ENCODE measurements around the gene RPS26. TPM values are rescaled to one million over a fixed set of nuclear protein-coding genes. Genes with fewer than 3 reads are reported as not detected.

RPS26 gene
- total RNA-seq, 5 donors from 2014 or later (not counting 1 experiment from before 2014, with no cell fraction given): 30.3 to 141 (median 49.9) TPM

- peak overlapping the region; percentile 69 to 70 for H3K4me3 ChIP-seq (ENCODE audit: control insufficient read depth in 1 of 2, extremely low read depth in 1 of 2, low read length in 1 of 2)
- peaks cover 3 to 48% of the 10 kb centered on the region in 2 experiments for H3K27me3 ChIP-seq (replicated peaks in 1 of 2; ENCODE audit: control insufficient read depth in 2 of 2, extremely low read depth in 1 of 2, insufficient read depth in 2 of 2, low read length in 1 of 2)
- Mint-ChIP-seq H3K9me3 (no peaks in the 10 kb centered on the region), H3K27ac (no peak overlapping the region), H3K4me3 (peak overlapping the region; percentile 79 to 82 (median 80)), H3K27me3 (peaks cover 0 to 11% of the 10 kb centered on the region in 2 donors), H3K36me3 (no peaks in the 10 kb centered on the region), H3K4me1 (peaks cover 7 to 18% (median 9%) of the 10 kb centered on the region in 3 donors)
- CTCF ChIA-PET: no interaction called here
- no peaks in the 10 kb centered on the region for H3K36me3 ChIP-seq (ENCODE audit: control insufficient read depth in 2 of 2, extremely low read depth in 1 of 2, insufficient read depth in 1 of 2, low read length in 1 of 2)
- ATAC-seq (replicated peaks in 1 of 4) (peak; percentile 59 to 74 (median 60)), DNase-seq (peak in 33 of 35 experiments; percentile 16 to 63 (median 34))
- WGBS (ENCODE audit: insufficient coverage): 13% methylated on average over 30 of the region's 50 CpGs
- H3K27ac ChIP-seq (ENCODE audit: low read length): no peak overlapping the region
- peaks cover 0 to 27% of the 10 kb centered on the region in 2 experiments for H3K4me1 ChIP-seq (ENCODE audit: control insufficient read depth in 1 of 2, extremely low read depth in 1 of 2, insufficient read depth in 2 of 2, low read length in 2 of 2)
- POLR2A ChIA-PET: interaction anchor here (0.6 to 1.2 kb wide), 2 partner anchors 26 to 232 kb away, joined by 4 to 7 read pairs; partner anchors contain the start of gene PA2G4 (in 1 of the 2)
- H3K9me3 ChIP-seq: no peaks in the 10 kb centered on the region
These were observed 37.4 kb downstream of the RPS26 start for GRCh38 chr12:56078931-56079722.

GRCh38 chr12:56079723-56080555, 38.2 kb downstream of the RPS26 start, which contains the start of gene ERBB3:
Gene ERBB3 (plus strand): TSS chr12:56080165. CDS start chr12:56080301, 136 bp downstream.
- no peak within 1 kb of the TSS for H3K27ac ChIP-seq (ENCODE audit: low read length)
- ChIA-PET CTCF (no interaction called here), POLR2A (interaction anchor here in 1 of 2 donors (1.2 kb wide), 1 partner anchor 25 kb away, joined by 7 read pairs; the partner anchor contains the start of gene PA2G4)
- H3K27me3 ChIP-seq (replicated peaks in 1 of 2; ENCODE audit: control insufficient read depth in 2 of 2, extremely low read depth in 1 of 2, insufficient read depth in 2 of 2, low read length in 1 of 2): peaks cover 3 to 51% of the 10 kb centered on the region in 2 experiments
- no peaks in the 10 kb centered on the region for H3K36me3 ChIP-seq (ENCODE audit: control insufficient read depth in 2 of 2, extremely low read depth in 1 of 2, insufficient read depth in 1 of 2, low read length in 1 of 2)
- H3K4me3 Mint-ChIP-seq: peak within 1 kb of the TSS; percentile 79 to 82 (median 80)
- peak within 1 kb of the TSS; percentile 69 to 70 for H3K4me3 ChIP-seq (ENCODE audit: control insufficient read depth in 1 of 2, extremely low read depth in 1 of 2, low read length in 1 of 2)
- DNase-seq (peak in 31 of 35 experiments; percentile 7 to 76 (median 30)), ATAC-seq (replicated peaks in 1 of 4) (peak; percentile 76 to 87 (median 80))
- H3K27me3 Mint-ChIP-seq: peaks cover 0 to 11% of the 10 kb centered on the region in 2 donors
- WGBS (ENCODE audit: insufficient coverage): 3% methylated on average over 56 of the region's 59 CpGs
- peaks cover 0 to 27% of the 10 kb centered on the region in 2 experiments for H3K4me1 ChIP-seq (ENCODE audit: control insufficient read depth in 1 of 2, extremely low read depth in 1 of 2, insufficient read depth in 2 of 2, low read length in 2 of 2)
- peaks cover 7 to 18% (median 9%) of the 10 kb centered on the region in 3 donors for H3K4me1 Mint-ChIP-seq
- no peaks in the 10 kb centered on the region for H3K9me3 Mint-ChIP-seq
- H3K9me3 ChIP-seq: no peaks in the 10 kb centered on the region
- H3K27ac Mint-ChIP-seq: no peak within 1 kb of the TSS
- no peaks in the 10 kb centered on the region for H3K36me3 Mint-ChIP-seq

- no peaks in the 10 kb centered on the region for H3K9me3 ChIP-seq
- peaks cover 3 to 53% of the 10 kb centered on the region in 2 experiments for H3K27me3 ChIP-seq (replicated peaks in 1 of 2; ENCODE audit: control insufficient read depth in 2 of 2, extremely low read depth in 1 of 2, insufficient read depth in 2 of 2, low read length in 1 of 2)
- H3K36me3 ChIP-seq (ENCODE audit: control insufficient read depth in 2 of 2, extremely low read depth in 1 of 2, insufficient read depth in 1 of 2, low read length in 1 of 2): no peaks in the 10 kb centered on the region
- H3K27ac ChIP-seq (ENCODE audit: low read length): no peak overlapping the region
- no peak overlapping the region for H3K27ac Mint-ChIP-seq
- DNase-seq (no peak), ATAC-seq (replicated peaks in 1 of 4) (peak in 2 of 4 experiments; percentile 4)
- H3K36me3 Mint-ChIP-seq: no peaks in the 10 kb centered on the region
- peaks cover 0 to 27% of the 10 kb centered on the region in 2 experiments for H3K4me1 ChIP-seq (ENCODE audit: control insufficient read depth in 1 of 2, extremely low read depth in 1 of 2, insufficient read depth in 2 of 2, low read length in 2 of 2)
- peak overlapping the region; percentile 69 to 70 for H3K4me3 ChIP-seq (ENCODE audit: control insufficient read depth in 1 of 2, extremely low read depth in 1 of 2, low read length in 1 of 2)
- H3K4me1 Mint-ChIP-seq: peaks cover 7 to 18% (median 9%) of the 10 kb centered on the region in 3 donors
- H3K4me3 Mint-ChIP-seq: peak overlapping the region; percentile 79 to 82 (median 80)
- CTCF ChIA-PET: interaction anchor here (0.6 kb wide), 2 partner anchors 30 to 485 kb away, joined by 3 to 5 read pairs; no protein-coding TSS in a partner anchor
- 60% methylated on average over 4 of the region's 20 CpGs for WGBS (ENCODE audit: insufficient coverage)
- POLR2A ChIA-PET: interaction anchor here (0.5 to 0.6 kb wide), 2 partner anchors 270 to 1752 kb away, joined by 3 to 4 read pairs; no protein-coding TSS in a partner anchor
- H3K27me3 Mint-ChIP-seq: peaks cover 0 to 11% of the 10 kb centered on the region in 2 donors
- H3K9me3 Mint-ChIP-seq: no peaks in the 10 kb centered on the region
These were observed 38.9 kb downstream of the RPS26 start for GRCh38 chr12:56080556-56081138.

- Mint-ChIP-seq H3K36me3 (no peaks in the 10 kb centered on the region), H3K9me3 (no peaks in the 10 kb centered on the region), H3K4me1 (peaks cover 7 to 18% (median 9%) of the 10 kb centered on the region in 3 donors), H3K27me3 (peaks cover 0 to 11% of the 10 kb centered on the region in 2 donors), H3K27ac (no peak overlapping the region), H3K4me3 (peak overlapping the region; percentile 79 to 82 (median 80))
- no peaks in the 10 kb centered on the region for H3K36me3 ChIP-seq (ENCODE audit: control insufficient read depth in 2 of 2, extremely low read depth in 1 of 2, insufficient read depth in 1 of 2, low read length in 1 of 2)
- H3K9me3 ChIP-seq: no peaks in the 10 kb centered on the region
- no peak overlapping the region for H3K4me3 ChIP-seq (ENCODE audit: control insufficient read depth in 1 of 2, extremely low read depth in 1 of 2, low read length in 1 of 2)
- peaks cover 0 to 27% of the 10 kb centered on the region in 2 experiments for H3K4me1 ChIP-seq (ENCODE audit: control insufficient read depth in 1 of 2, extremely low read depth in 1 of 2, insufficient read depth in 2 of 2, low read length in 2 of 2)
- ATAC-seq (replicated peaks in 1 of 4) (no peak), DNase-seq (no peak)
- no peak overlapping the region for H3K27ac ChIP-seq (ENCODE audit: low read length)
- H3K27me3 ChIP-seq (replicated peaks in 1 of 2; ENCODE audit: control insufficient read depth in 2 of 2, extremely low read depth in 1 of 2, insufficient read depth in 2 of 2, low read length in 1 of 2): peaks cover 3 to 53% of the 10 kb centered on the region in 2 experiments
- ChIA-PET CTCF (interaction anchor here (0.5 to 0.6 kb wide), 3 partner anchors 18 to 222 kb away, joined by 3 to 6 read pairs (median 3); no protein-coding TSS in a partner anchor), POLR2A (no interaction called here)
- WGBS (ENCODE audit: insufficient coverage): 50% methylated on average over 1 of the region's 6 CpGs
These were observed 40.0 kb downstream of the RPS26 start for GRCh38 chr12:56081393-56082347.

GRCh38 chr12:56082382-56082781, 40.7 kb downstream of the RPS26 start:
- Mint-ChIP-seq H3K9me3 (no peaks in the 10 kb centered on the region), H3K4me3 (no peak overlapping the region), H3K27ac (no peak overlapping the region), H3K4me1 (peaks cover 7 to 18% (median 9%) of the 10 kb centered on the region in 3 donors), H3K27me3 (peaks cover 0 to 11% of the 10 kb centered on the region in 2 donors), H3K36me3 (no peaks in the 10 kb centered on the region)
- ATAC-seq (replicated peaks in 1 of 4): no peak
- no peaks in the 10 kb centered on the region for H3K9me3 ChIP-seq
- no peak overlapping the region for H3K4me3 ChIP-seq (ENCODE audit: control insufficient read depth in 1 of 2, extremely low read depth in 1 of 2, low read length in 1 of 2)
- no peaks in the 10 kb centered on the region for H3K36me3 ChIP-seq (ENCODE audit: control insufficient read depth in 2 of 2, extremely low read depth in 1 of 2, insufficient read depth in 1 of 2, low read length in 1 of 2)
- peaks cover 0 to 27% of the 10 kb centered on the region in 2 experiments for H3K4me1 ChIP-seq (ENCODE audit: control insufficient read depth in 1 of 2, extremely low read depth in 1 of 2, insufficient read depth in 2 of 2, low read length in 2 of 2)
- peaks cover 3 to 53% of the 10 kb centered on the region in 2 experiments for H3K27me3 ChIP-seq (replicated peaks in 1 of 2; ENCODE audit: control insufficient read depth in 2 of 2, extremely low read depth in 1 of 2, insufficient read depth in 2 of 2, low read length in 1 of 2)
- no CpG with 5 or more reads among the region's 2 CpGs for WGBS (ENCODE audit: insufficient coverage)
- ChIA-PET POLR2A (interaction anchor here in 1 of 2 donors (0.5 kb wide), 1 partner anchor 186 kb away, joined by 3 read pairs; no protein-coding TSS in a partner anchor), CTCF (interaction anchor here (0.5 to 0.6 kb wide), 3 partner anchors 13 to 221 kb away, joined by 3 read pairs; no protein-coding TSS in a partner anchor)
- DNase-seq: no peak
- H3K27ac ChIP-seq (ENCODE audit: low read length): no peak overlapping the region

Data from T-cell (primary cell).